Dermis microvascular lymphatic vessel endothelial cell (primary cell): ENCODE data around the gene TP53I11. TPM values are rescaled to one million over a fixed set of nuclear protein-coding genes. Genes with fewer than 3 reads are reported as not detected.
A peak's percentile ranks its signal among the peaks of the same experiment; 100 is the strongest.

Experiments
- DNase-seq, 2 donors: peaks; one replicate each; pipeline versions ENCODE4 v3.0.0 to v3.0.0-alpha.2; 2010; ENCODE audit warnings: low read depth in 2 of 2
- total RNA-seq: library from RNA; depleted of rRNA; stranded (reverse); fragments of >200 nt; gene quantifications from 2 replicates; pipeline ENCODE4 v1.2.1, GENCODE V29; 2014

Gene TP53I11
- total RNA-seq, 1 donor from 2014 or later, result 10.0 TPM

- DNase-seq, result no peak
Measured at GRCh38 chr11:44941259-44942021, 9.2 kb downstream of the TP53I11 start.

GRCh38 chr11:44940835-44941234 lies 9.8 kb downstream of the TP53I11 start:
- DNase-seq, result no peak

- DNase-seq, result no peak
Measured at GRCh38 chr11:44940404-44940803, 10.3 kb downstream of the TP53I11 start.

- DNase-seq, result no peak
Measured at GRCh38 chr11:44939673-44940395, 10.8 kb downstream of the TP53I11 start.

DNA sequence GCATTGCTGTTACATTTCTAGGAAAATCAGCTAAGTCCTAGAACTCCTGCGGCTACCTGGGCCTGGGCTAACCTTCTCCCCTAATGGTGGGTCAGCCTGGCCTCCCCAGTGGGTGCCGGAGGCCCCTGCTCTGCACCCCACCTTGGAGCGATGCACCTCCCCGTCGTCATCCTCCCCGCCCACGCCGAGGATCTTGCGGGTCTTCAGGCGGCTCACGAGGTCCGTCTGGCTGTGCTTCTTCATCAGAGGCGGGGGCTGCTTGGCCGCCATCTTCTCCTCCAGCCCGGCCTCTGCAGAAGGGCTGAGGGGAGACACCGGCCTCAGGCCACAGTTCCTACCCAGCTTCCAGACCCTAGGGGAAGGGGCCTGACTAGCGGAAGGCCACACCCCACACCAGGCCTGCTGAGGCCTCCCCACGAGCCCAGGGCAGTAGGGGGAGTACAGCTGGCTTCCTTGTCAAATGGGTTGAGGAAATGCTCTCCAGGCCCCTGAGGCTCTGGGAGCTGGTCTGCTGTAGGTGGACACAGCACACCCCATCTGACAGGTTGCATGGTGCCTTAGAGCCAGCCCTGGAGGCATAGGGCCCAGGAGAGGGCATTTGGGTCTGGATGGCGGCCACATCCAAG lies 12.5 kb downstream of the TP53I11 start:
- no peak for DNase-seq

- no peak for DNase-seq
Measured at GRCh38 chr11:44936951-44937543, 13.6 kb downstream of the TP53I11 start.

GRCh38 chr11:44936525-44936924 lies 14.2 kb downstream of the TP53I11 start:
- peak; percentile 54 to 69 for DNase-seq

DNA sequence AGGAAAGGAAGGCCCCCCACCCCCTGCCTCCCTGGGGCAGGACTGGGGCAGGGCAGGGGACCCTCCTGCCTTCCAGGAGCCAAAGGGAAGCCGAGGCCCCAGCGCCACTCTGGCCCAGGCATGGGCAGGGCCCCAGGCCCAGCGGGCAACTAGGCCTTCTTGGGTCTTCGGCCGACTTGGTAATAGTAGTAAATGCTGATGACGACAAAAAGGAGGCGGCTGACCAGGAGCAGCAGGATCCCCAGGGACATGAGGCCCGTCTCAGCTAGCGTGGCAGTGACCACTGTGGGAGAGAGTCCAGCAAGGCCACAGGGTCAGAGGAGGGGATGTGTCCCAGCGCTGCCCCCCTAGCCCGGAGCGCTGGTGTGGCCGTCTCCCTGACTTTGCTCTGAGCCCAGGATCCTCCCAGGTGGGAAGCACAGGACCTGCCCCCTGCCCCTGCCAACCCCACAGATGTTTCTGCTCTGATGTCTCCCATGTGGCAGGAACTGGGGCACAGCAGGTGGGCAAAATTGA lies 15.9 kb downstream of the TP53I11 start:
- DNase-seq, result no peak

DNA sequence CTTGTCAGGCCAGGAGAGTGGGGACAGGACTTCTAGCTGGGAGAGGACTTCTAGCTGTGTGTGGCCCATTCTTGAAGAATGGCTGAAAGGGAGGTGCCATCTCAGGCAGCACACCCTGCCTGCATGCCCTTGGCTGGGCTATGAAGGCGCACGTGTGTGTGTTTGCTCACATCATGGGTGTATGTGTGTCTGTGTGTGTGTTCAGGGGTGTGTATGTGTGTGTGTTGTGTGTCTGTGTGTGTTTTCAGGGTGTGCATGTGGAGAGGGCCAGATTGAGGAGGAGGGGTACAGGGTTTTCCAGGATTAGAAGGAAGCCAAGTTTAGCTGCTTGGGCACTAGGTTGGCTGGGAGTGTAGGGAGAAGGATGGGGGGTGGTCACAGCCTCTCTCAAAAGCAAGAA lies 16.6 kb downstream of the TP53I11 start:
- DNase-seq, result no peak

- no peak for DNase-seq
Measured at GRCh38 chr11:44931466-44931865, 19.2 kb downstream of the TP53I11 start.

- DNase-seq, result no peak
Measured at GRCh38 chr11:44930588-44931302, 19.9 kb downstream of the TP53I11 start.

GRCh38 chr11:44928816-44929215 lies 21.9 kb downstream of the TP53I11 start:
- no peak for DNase-seq

GRCh38 chr11:44928144-44928543 lies 22.5 kb downstream of the TP53I11 start:
- DNase-seq, result no peak

DNA sequence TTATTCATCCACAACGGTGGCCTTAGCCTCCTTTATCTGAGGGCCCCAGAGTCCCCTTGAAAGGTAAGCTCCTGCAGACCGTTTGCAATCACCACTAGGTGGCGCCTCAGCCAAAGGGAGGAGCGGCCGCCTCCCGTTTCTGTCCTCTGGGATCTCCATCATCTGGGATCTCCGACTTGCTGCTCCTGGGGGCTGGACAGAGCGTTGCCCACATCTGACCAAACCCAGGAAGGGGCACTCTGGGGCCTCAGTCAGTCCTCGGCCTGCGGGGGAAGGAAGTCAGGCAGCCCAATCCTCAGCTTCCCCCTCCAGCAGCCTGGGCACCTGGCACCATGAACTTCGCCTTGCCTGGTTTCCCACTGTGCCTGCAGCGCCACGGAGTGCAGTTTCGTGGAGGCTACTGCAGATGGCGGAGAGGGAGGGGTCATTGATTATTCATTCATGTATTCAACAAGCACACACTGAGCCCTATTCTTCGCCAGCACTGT lies 23.5 kb downstream of the TP53I11 start:
- peak; percentile 20 to 72 for DNase-seq

- DNase-seq, result no peak
Measured at GRCh38 chr11:44926036-44926435, 24.6 kb downstream of the TP53I11 start.

DNA sequence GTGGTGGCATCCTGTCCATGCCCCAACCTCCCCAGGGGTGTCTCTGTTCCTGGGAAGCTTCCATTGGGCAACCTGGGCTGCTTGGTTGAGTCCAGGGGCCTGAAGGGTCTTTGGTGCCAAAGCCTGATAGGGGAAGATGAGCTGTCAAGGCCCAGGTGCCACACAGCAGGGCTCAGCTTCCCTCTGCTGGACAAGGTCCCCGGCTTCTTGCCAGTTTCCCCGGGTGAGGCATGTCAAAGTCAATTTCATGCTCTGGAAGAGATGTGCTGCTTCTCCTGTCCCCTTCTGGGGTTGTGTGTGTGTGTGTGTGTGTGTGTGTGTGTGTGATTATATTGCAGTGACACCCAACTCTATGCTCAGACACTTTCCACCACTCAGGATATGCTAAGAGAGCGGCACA lies 26.9 kb downstream of the TP53I11 start:
- DNase-seq, result no peak

DNA sequence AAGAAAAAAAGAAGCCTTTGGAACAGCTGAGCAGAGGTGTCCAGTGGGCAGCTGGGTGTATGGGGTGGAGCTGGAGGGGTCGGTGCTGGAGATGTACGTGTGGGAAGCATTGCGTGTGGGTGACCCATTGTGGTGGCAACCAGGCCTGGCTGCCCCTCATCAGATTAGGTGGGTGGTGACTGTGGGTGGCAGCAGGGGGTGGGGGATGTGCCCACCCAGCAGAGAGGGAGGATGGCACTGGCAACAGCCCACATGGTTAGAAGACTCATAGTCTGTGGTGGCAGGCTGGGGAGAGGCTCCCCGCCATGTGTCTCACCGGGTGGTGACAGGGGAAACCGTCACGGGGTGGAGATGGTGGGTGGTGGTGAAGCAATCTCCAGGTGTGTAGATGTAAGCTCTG lies 27.6 kb downstream of the TP53I11 start:
- DNase-seq, result no peak

- DNase-seq, result no peak
Measured at GRCh38 chr11:44920451-44920850, 30.2 kb downstream of the TP53I11 start.

DNA sequence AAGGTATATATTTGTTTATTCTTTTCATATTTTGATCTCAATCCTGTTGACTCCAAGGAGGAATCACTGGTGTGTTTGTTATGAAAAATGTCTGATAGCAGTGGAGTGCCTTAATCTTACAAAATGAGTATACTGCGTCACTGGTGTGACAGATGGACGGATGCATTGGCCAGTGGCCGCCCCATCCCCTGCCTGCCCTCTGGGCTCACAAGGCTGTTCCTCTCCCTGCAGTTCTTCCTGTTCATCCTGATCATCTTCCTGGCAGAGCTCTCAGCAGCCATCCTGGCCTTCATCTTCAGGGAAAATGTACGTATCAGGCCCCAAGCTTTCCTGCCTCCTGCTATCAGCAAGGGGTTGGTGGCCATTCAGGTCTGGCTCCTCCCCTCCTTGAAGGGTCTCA lies 32.9 kb downstream of the TP53I11 start:
- no peak for DNase-seq

- DNase-seq, result no peak
Measured at GRCh38 chr11:44916801-44917385, 33.8 kb downstream of the TP53I11 start.

DNA sequence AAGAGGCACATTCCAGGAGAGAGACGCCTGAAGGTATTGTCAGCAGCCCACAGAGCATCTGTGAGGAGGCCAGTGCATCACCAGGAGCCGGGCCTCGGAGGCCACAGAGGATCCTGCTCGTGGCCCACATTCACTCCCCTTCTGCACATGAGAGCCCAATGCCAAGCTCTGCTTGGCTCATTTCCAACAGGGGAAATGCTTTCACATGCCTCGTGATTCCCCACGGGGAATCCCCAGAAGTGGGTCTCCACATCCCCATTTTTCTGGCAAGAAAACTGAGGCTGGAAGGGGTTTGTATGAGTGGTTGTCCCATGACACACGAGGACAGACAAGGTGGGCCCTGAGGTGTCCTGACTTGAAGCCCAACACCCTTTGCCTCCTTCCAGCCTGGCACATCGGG lies 34.4 kb downstream of the TP53I11 start:
- peak; percentile 27 to 41 for DNase-seq
